Measurements from ENCODE around the gene MRFAP1. TPM values are rescaled to one million over a fixed set of nuclear protein-coding genes. Genes with fewer than 3 reads are reported as not detected.

The MRFAP1 gene
- total RNA-seq, 1 donor: 142 TPM

- H3K4me3 ChIP-seq (ENCODE audit: low read depth, low read length): no peak overlapping the region
- DNase-seq (ENCODE audit: low read depth): no peak
- TF ChIP-seq CTCF (IDR thresholded peaks at IDR 0.05; ENCODE audit: insufficient read depth, low read length): no peak
Observed at GRCh38 chr4:6684656-6685055, 44.2 kb downstream of the MRFAP1 start.

GRCh38 chr4:6686104-6686787 is 45.8 kb downstream of the MRFAP1 start:
- no peak overlapping the region for H3K4me3 ChIP-seq (ENCODE audit: low read depth, low read length)
- no peak for DNase-seq (ENCODE audit: low read depth)
- TF ChIP-seq CTCF (IDR thresholded peaks at IDR 0.05; ENCODE audit: insufficient read depth, low read length): no peak

GRCh38 chr4:6687947-6688878 is 47.7 kb downstream of the MRFAP1 start:
- no peak for DNase-seq (ENCODE audit: low read depth)
- H3K4me3 ChIP-seq (ENCODE audit: low read depth, low read length): no peak overlapping the region
- TF ChIP-seq CTCF (IDR thresholded peaks at IDR 0.05; ENCODE audit: insufficient read depth, low read length): no peak

- no peak for TF ChIP-seq CTCF (IDR thresholded peaks at IDR 0.05; ENCODE audit: insufficient read depth, low read length)
- no peak overlapping the region for H3K4me3 ChIP-seq (ENCODE audit: low read depth, low read length)
- DNase-seq (ENCODE audit: low read depth): peak; percentile 81
Observed at GRCh38 chr4:6688879-6689505, 48.5 kb downstream of the MRFAP1 start.

- no peak for DNase-seq (ENCODE audit: low read depth)
- no peak for TF ChIP-seq CTCF (IDR thresholded peaks at IDR 0.05; ENCODE audit: insufficient read depth, low read length)
- H3K4me3 ChIP-seq (ENCODE audit: low read depth, low read length): no peak overlapping the region
Observed at GRCh38 chr4:6689506-6689960, 49.0 kb downstream of the MRFAP1 start.

Other genes with a start within 250 kb of the MRFAP1 start
- 0.49 TPM in 1 of 2 replicates, not detected in the other for gene PPP2R2C, start 168.1 kb upstream of the MRFAP1 start, total RNA-seq (ENCODE audit: low replicate concordance)
- 17.3 and 25.9 TPM in 2 replicates for gene MAN2B2, start 65.5 kb upstream of the MRFAP1 start, total RNA-seq (ENCODE audit: low replicate concordance)
- gene S100P, start 53.2 kb downstream of the MRFAP1 start, total RNA-seq (ENCODE audit: low replicate concordance): not detected in 2 replicates
- 48.8 and 342 TPM in 2 replicates for gene MRFAP1L1, start 69.2 kb downstream of the MRFAP1 start, total RNA-seq (ENCODE audit: low replicate concordance)
- gene BLOC1S4, start 75.5 kb downstream of the MRFAP1 start, total RNA-seq (ENCODE audit: low replicate concordance): 5.4 and 7.0 TPM in 2 replicates
- gene KIAA0232, start 142.0 kb downstream of the MRFAP1 start, total RNA-seq (ENCODE audit: low replicate concordance): 18.1 and 28.7 TPM in 2 replicates